GM12878 (cell line): ENCODE measurements around the gene FNDC3B. TPM values are rescaled to one million over a fixed set of nuclear protein-coding genes. Genes with fewer than 3 reads are reported as not detected.

Source experiments
- ATAC-seq: fragments of 200-7000 bp; cut with Tn5 transposase; 3 replicates; pipeline ENCODE4 v1.9.1; 2020; ENCODE audit warnings: mild to moderate bottlenecking, moderate library complexity
- BruUV-seq: library from RNA; stranded (reverse); fragments of 400-500 nt; replicated peaks from 2 replicates; lab custom pipeline; 2021; lab: Mats Ljungman, UMichigan
- CTCF ChIA-PET: fragments of 300-600 bp; sonication (Branson Sonifier 250); formaldehyde crosslinking; extraction: SDS; loops from one replicate; lab custom pipeline; 2021; ENCODE audit warnings: inconsistent platforms; lab: Yijun Ruan, JAX
- POLR2A ChIA-PET: fragments of 350-600 bp; formaldehyde crosslinking; extraction: SDS; loops from one replicate; lab custom pipeline; 2021; ENCODE audit warnings: inconsistent platforms; lab: Charles Lee
- RAD21 ChIA-PET: fragments of 300-600 bp; sonication (Branson Sonifier 250); formaldehyde crosslinking; loops from one replicate; lab custom pipeline; 2023; ENCODE audit warnings: antibody characterized with exemption; ENCODE audit not compliant: unreplicated experiment; lab: Charles Lee
- SMC1A ChIA-PET: fragments of 300-600 bp; sonication (Branson Sonifier 250); formaldehyde crosslinking; loops from one replicate; lab custom pipeline; 2023; ENCODE audit not compliant: unreplicated experiment, uncharacterized antibody; lab: Charles Lee
- DNase-seq: peaks from one replicate; pipeline ENCODE4 v3.0.0-alpha.2; 2011; ENCODE audit warnings: low read depth, low spot score
- FAIRE-seq: peaks from 3 replicates; lab custom pipeline; 2011; peaks lifted over from hg19 to GRCh38; lab: Jason Lieb, UNC
- H2AFZ ChIP-seq: 2 replicates; pipeline ENCODE4 v1.6.0; 2011; ENCODE audit warnings: low read depth, low read length, control low read depth; ENCODE audit not compliant: control insufficient read depth
- H3K27ac ChIP-seq: 2 replicates; pipeline ENCODE4 v1.5.1; 2011; ENCODE audit warnings: control low read depth; ENCODE audit not compliant: control insufficient read depth, insufficient read depth
- H3K27me3 ChIP-seq, 2 experiments: replicated peaks in 1 of 2; 2 replicates each; pipeline versions ENCODE4 v1.6.0 to v1.6.1; 2011; ENCODE audit warnings: low read length in 1 of 2; ENCODE audit not compliant: control insufficient read depth in 2 of 2, insufficient read depth in 2 of 2
- H3K36me3 ChIP-seq, 2 experiments: 2 replicates each; pipeline ENCODE4 v1.5.1; 2011; ENCODE audit warnings: low read length in 1 of 2; ENCODE audit not compliant: control insufficient read depth in 2 of 2, insufficient read depth in 2 of 2
- H3K4me1 ChIP-seq: 2 replicates; pipeline ENCODE4 v1.6.1; 2011; ENCODE audit warnings: mild to moderate bottlenecking, low read length, moderate library complexity, mixed read lengths; ENCODE audit not compliant: control insufficient read depth, insufficient read depth
- H3K4me2 ChIP-seq: 2 replicates; pipeline ENCODE4 v1.6.0; 2011; ENCODE audit warnings: control low read depth; ENCODE audit not compliant: control insufficient read depth, insufficient read depth
- H3K4me3 ChIP-seq: fragments of 200-600 bp; sonication (generic); 2 replicates; pipeline ENCODE4 v1.5.1; 2016
- H3K79me2 ChIP-seq: 2 replicates; pipeline ENCODE4 v1.6.0; 2011; ENCODE audit warnings: low read length; ENCODE audit not compliant: control insufficient read depth, insufficient read depth
- H3K9ac ChIP-seq: 2 replicates; pipeline ENCODE4 v1.8.0; 2011; ENCODE audit warnings: low read length, control low read depth, mixed read lengths; ENCODE audit not compliant: control insufficient read depth, insufficient read depth
- H3K9me3 ChIP-seq: replicated peaks from 3 replicates; pipeline ENCODE4 v1.5.1; 2011; ENCODE audit warnings: mild to moderate bottlenecking, low read length; ENCODE audit not compliant: control insufficient read depth, insufficient read depth
- H4K20me1 ChIP-seq: 2 replicates; pipeline ENCODE4 v1.6.0; 2011; ENCODE audit not compliant: control insufficient read depth, insufficient read depth
- BCL11A ChIP-seq: IDR thresholded peaks from 2 replicates; pipeline ENCODE4 v1.6.1; 2011; ENCODE audit warnings: low read depth, low read length
- BCLAF1 ChIP-seq: fragments of 450-650 bp; IDR thresholded peaks from 2 replicates; pipeline ENCODE4 v1.6.1; 2017; ENCODE audit warnings: antibody characterized with exemption, mild to moderate bottlenecking, moderate library complexity
- CBX3 ChIP-seq: fragments of 200-600 bp; sonication (generic); IDR thresholded peaks from 2 replicates; pipeline ENCODE4 v1.6.1; 2016; ENCODE audit warnings: low read depth, borderline replicate concordance
- CTCF ChIP-seq, 3 experiments: IDR thresholded peaks in 2 of 3; conservative IDR thresholded peaks in 1 of 3; 2 replicates each; pipeline ENCODE4 v1.5.1; 2011; ENCODE audit warnings: low read depth in 3 of 3, low read length in 3 of 3, mild to moderate bottlenecking in 3 of 3, control low read depth in 2 of 3, moderate library complexity in 2 of 3, inconsistent platforms in 1 of 3, mixed read lengths in 1 of 3; ENCODE audit not compliant: control insufficient read depth in 2 of 3, insufficient read depth in 1 of 3; ENCODE audit errors: extremely low read depth in 1 of 3
- EZH2 ChIP-seq: IDR thresholded peaks from 2 replicates; pipeline ENCODE4 v1.6.1; 2012; ENCODE audit warnings: low read depth, mild to moderate bottlenecking, control low read depth, inconsistent platforms, low read length, borderline replicate concordance; ENCODE audit not compliant: control insufficient read depth
- IKZF2 ChIP-seq, 2 experiments: fragments of 450-650 bp; IDR thresholded peaks; 2 replicates each; pipeline ENCODE4 v1.6.1; 2017; ENCODE audit warnings: mild to moderate bottlenecking in 2 of 2, moderate library complexity in 2 of 2
- IRF3 ChIP-seq: fragments of 450-650 bp; IDR thresholded peaks from 2 replicates; pipeline ENCODE4 v1.6.1; 2014; ENCODE audit warnings: mild to moderate bottlenecking
- IRF5 ChIP-seq: fragments of 450-650 bp; IDR thresholded peaks from 2 replicates; pipeline ENCODE4 v1.6.1; 2017; ENCODE audit warnings: borderline replicate concordance
- MEF2A ChIP-seq: IDR thresholded peaks from 2 replicates; pipeline ENCODE4 v1.6.1; 2011; ENCODE audit warnings: low read depth, mild to moderate bottlenecking, low read length, moderate library complexity; ENCODE audit not compliant: insufficient read depth
- NR2C1 ChIP-seq: fragments of 450-650 bp; IDR thresholded peaks from 2 replicates; pipeline ENCODE4 v1.6.1; 2017; ENCODE audit warnings: antibody characterized with exemption, mild to moderate bottlenecking, moderate library complexity
- NR2F1 ChIP-seq: fragments of 450-650 bp; conservative IDR thresholded peaks from 2 replicates; pipeline ENCODE4 v1.6.1; 2017; ENCODE audit warnings: mild to moderate bottlenecking
- PKNOX1 ChIP-seq: fragments of 450-650 bp; IDR thresholded peaks from 2 replicates; pipeline ENCODE4 v1.6.1; 2016; ENCODE audit warnings: mild to moderate bottlenecking
- SP1 ChIP-seq: IDR thresholded peaks from one replicate; pipeline ENCODE4 v1.6.1; 2011; ENCODE audit warnings: low read depth, low read length
- WGBS: methylation state at CpG from one replicate; pipeline ENCODE4 v1.1.6; 2016; ENCODE audit warnings: low lambda C conversion rate; ENCODE audit not compliant: insufficient replicate concordance, insufficient coverage; ENCODE audit errors: missing lambda C conversion rate; 5-methylcytosine and 5-hydroxymethylcytosine counted together
- in situ Hi-C: fragments of 300-500 bp; cut with MboI; formaldehyde crosslinking; loops from 9 replicates; pipeline ENCODE4 v1.14.3; 2018; ENCODE audit warnings: mixed read lengths
- intact Hi-C: fragments of 100-400 bp; cut with micrococcal nuclease; formaldehyde crosslinking; loops from one replicate; pipeline ENCODE4 v1.14.2; 2022; ENCODE audit not compliant: unreplicated experiment
- polyA plus RNA-seq, 11 experiments: library from polyadenylated mRNA; depleted of rRNA in 4 of 11; unstranded in 6 of 11; stranded (reverse) in 5 of 11; fragments of >200 nt; fragmentation: Nextera tagmentation in 4 of 11; fragmentation: Illumina TruSeq in 1 of 11; extraction: Ambion mirVana in 4 of 11; extraction: Trizol in 1 of 11; gene quantifications; 1 replicate in 1 of 11; 2 replicates in 10 of 11; pipeline versions ENCODE4 v1.2.1 to v1.2.3, GENCODE V29; 2011 to 2016; ENCODE audit warnings: inconsistent platforms in 2 of 11, missing spikeins in 2 of 11, low read depth in 1 of 11
- total RNA-seq, 4 experiments: library from RNA; depleted of rRNA in 3 of 4; stranded (reverse); fragments of >200 nt in 3 of 4; fragmentation: Illumina TruSeq in 1 of 4; extraction: Trizol in 1 of 4; gene quantifications; 2 replicates each; pipeline versions ENCODE4 v1.2.1 to v1.2.3, GENCODE V29; 2013 to 2021

FNDC3B gene
- total and polyA plus RNA-seq, 10 of the 15 experiments (the other 5 are each of a cell fraction or from before 2014, with no cell fraction given) = 7.9 to 35.0 (median 18.5) TPM

GRCh38 chr3:172078721-172079120 is 39.3 kb downstream of the FNDC3B start (continued):
- TF ChIP-seq CTCF (IDR thresholded peaks at IDR 0.05 in 2 of 3, conservative IDR thresholded peaks at IDR 0.05 in 1 of 3; ENCODE audit: control insufficient read depth in 2 of 3, extremely low read depth in 1 of 3, insufficient read depth in 1 of 3, low read depth in 3 of 3, low read length in 3 of 3) (no peak), SP1 (no peak)

- Histone ChIP-seq H3K4me3 (no peak overlapping the region), H4K20me1 (no peaks in the 10 kb centered on the region), H3K4me2 (no peak overlapping the region), H3K36me3 (peaks cover 4 to 7% of the 10 kb centered on the region in 2 experiments; a peak in 3 of 4 replicates), H3K4me1 (no peaks in the 10 kb centered on the region), H3K27ac (no peak overlapping the region), H3K9me3 (no peaks in the 10 kb centered on the region; the same call in 2 of the 3 replicates), H2AFZ (no peak overlapping the region), H3K9ac (no peak overlapping the region), H3K27me3 (no peaks in the 10 kb centered on the region), H3K79me2 (peaks cover 25% of the 10 kb centered on the region)
- POLR2A ChIA-PET = no interaction called here
- intact Hi-C loops = no loop called here
- RAD21 ChIA-PET = no interaction called here
- no peak for ATAC-seq
- no peak for DNase-seq
- SMC1A ChIA-PET = interaction anchor here (0.6 to 1.5 kb wide), 4 partner anchors 9 to 1073 kb away, joined by 3 to 7 read pairs (median 4); no protein-coding TSS in a partner anchor
- 83% methylated on average over 3 of the region's 3 CpGs for WGBS
- no peak for FAIRE-seq
- in situ Hi-C loops = no loop called here
- CTCF ChIA-PET = interaction anchor here (1.1 kb wide), 1 partner anchor 16 kb away, joined by 4 read pairs; no protein-coding TSS in a partner anchor
- no TSS peak for BruUV-seq
- TF ChIP-seq MEF2A = no peak
- no peak for TF ChIP-seq BCLAF1
- TF ChIP-seq EZH2 = no peak
- TF ChIP-seq IRF5 = no peak
- TF ChIP-seq BCL11A = no peak
- TF ChIP-seq IRF3 = no peak
- TF ChIP-seq NR2C1 = no peak
- no peak for TF ChIP-seq CBX3
- no peak for TF ChIP-seq IKZF2 (IDR thresholded peaks at IDR 0.05)
- no peak for TF ChIP-seq SP1
- TF ChIP-seq PKNOX1 = no peak
- TF ChIP-seq NR2F1 = no peak
These were observed 40.1 kb downstream of the FNDC3B start for GRCh38 chr3:172079326-172079976.
